NCI-H1694 treated with DMSO at 0.1 percent for 48 hours (cell line): ENCODE measurements around the gene HMCN1.

ENCODE experiments used
- DNase-seq: peaks from one replicate; lab custom pipeline; 2025; lab: John Stamatoyannopoulos, UW

The HMCN1 gene

DNA sequence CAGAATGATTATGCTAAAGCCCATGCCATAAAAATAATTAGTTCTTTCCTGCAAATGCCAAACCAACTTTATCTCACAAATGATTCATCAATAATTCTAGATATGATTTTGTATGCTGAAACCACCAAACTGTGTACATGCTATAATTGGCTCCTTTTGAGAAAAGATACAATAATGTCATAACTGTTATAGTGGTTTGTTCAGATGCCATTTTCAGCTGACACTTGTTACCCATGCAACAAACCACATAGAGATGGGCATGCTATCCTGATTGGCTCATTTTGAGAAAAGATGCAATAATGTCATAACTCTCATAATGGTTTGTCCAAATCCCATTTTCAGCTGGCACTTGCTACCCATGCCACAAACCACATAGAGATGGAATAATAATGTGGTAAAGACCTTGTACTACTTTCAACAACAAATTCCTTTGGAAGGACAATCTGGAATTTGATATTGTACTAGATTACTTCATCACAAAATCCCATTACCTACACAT, 357.1 kb downstream of the HMCN1 start:
- no peak for DNase-seq

DNA sequence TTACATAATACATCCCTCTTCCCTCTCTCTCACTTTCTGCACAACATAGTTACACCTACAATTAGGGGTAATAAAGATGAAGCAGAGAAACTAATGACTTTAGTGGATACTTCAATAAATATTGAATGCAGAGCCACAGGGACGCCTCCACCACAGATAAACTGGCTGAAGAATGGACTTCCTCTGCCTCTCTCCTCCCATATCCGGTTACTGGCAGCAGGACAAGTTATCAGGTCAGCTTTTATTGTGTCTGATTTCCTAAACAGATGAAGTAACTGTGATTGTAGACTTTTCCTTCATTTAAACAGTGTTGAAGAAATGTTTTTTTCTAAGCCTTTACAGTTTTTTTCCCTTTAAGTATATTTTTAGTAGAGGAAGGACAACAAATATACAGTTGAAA, 359.2 kb downstream of the HMCN1 start:
- DNase-seq = no peak

DNA sequence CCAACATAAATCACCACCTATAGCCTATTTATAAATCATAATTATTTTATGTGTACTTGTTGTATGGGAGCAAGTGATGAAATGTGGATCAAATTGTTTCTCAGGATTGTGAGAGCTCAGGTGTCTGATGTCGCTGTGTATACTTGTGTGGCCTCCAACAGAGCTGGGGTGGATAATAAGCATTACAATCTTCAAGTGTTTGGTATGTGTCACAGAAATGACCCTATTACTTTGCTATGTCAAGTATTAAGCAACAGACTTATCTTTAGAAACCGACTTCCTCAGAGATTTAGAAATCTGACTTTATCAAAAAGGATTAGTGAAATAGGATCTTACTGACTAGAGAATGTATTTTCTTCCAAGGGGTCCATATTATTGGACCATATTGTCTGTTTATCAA, 360.0 kb downstream of the HMCN1 start:
- no peak for DNase-seq

- no peak for DNase-seq
Measured at GRCh38 chr1:186099336-186100104, 365.3 kb downstream of the HMCN1 start.

DNA sequence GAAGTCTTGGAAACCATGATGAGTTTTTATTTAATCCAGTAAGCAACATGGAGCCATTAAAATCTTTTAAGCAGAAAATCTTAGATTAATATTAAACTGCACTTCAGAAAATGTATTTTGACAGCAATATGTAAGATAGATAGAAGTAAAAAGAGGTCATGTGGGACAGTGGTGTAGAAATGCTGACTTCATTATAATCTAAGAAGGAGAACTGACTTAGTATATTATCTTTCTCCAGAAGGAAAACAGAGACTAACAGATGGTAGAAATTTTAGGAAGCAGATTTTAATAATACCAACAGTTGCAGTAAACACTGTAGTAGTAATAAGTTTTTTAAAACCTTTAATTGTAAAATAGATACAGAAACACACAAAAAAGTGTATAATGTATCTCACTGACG, 367.9 kb downstream of the HMCN1 start:
- no peak for DNase-seq

DNA sequence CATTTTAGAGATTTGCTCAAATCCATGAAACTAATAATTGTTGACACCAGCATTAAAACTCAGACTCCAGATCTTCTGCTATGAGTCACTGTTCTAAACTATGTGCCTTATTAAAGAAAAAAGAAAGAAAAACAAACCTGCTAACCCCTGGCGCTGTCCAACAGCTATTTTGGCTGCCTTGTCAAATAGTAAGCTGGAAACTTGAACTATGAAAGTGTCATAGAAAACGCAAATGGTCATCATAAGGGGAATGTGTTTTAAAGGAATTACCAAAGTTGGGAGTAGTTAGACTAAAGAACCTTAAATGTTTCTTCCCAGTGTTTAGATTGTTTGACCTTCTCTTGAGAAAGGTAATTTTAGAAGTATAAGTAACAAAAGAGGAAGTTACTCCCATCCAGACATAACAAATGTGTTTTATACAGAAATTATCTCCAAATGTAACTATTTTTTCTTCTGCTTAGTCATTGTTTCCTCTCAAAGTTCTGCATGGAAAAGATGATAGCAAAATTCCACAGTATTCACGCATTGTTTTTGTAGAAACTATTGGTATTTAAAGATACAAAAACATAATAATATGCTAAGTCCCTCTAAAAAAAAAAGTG, 368.5 kb downstream of the HMCN1 start:
- no peak for DNase-seq

- no peak for DNase-seq
Measured at GRCh38 chr1:186104459-186104858, 370.3 kb downstream of the HMCN1 start.

DNA sequence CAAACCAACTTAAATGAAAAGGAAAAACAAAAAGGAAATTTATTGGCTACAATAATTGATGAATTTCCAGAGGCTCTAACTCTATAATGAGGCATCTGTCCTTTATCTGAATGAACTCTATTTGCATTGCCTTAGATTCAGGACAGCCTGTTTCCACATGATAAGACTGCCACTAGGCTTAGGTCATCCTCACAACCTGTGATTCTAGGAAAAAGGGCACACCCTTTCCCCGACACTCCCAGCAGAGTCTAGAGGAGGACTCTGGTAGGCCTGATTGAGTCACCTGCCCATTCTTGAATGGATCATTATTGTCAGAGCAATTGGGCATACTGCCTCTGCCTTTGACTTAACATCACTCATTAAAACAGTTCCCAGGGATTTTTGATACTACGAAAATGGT, 378.1 kb downstream of the HMCN1 start:
- no peak for DNase-seq

GRCh38 chr1:186113461-186113860, 379.3 kb downstream of the HMCN1 start:
- no peak for DNase-seq

GRCh38 chr1:186118724-186119123, 384.5 kb downstream of the HMCN1 start:
- DNase-seq = no peak

DNA sequence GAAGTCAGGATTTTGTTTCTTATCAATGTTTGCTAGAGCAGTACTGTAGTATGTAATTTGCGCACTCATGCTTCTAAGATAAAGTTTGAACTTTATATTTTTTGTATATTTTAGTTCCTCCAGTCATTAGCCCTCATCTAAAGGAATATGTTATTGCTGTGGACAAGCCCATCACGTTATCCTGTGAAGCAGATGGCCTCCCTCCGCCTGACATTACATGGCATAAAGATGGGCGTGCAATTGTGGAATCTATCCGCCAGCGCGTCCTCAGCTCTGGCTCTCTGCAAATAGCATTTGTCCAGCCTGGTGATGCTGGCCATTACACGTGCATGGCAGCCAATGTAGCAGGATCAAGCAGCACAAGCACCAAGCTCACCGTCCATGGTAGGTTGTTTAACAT, 388.6 kb downstream of the HMCN1 start:
- no peak for DNase-seq

GRCh38 chr1:186125035-186125434, 390.8 kb downstream of the HMCN1 start:
- no peak for DNase-seq

DNA sequence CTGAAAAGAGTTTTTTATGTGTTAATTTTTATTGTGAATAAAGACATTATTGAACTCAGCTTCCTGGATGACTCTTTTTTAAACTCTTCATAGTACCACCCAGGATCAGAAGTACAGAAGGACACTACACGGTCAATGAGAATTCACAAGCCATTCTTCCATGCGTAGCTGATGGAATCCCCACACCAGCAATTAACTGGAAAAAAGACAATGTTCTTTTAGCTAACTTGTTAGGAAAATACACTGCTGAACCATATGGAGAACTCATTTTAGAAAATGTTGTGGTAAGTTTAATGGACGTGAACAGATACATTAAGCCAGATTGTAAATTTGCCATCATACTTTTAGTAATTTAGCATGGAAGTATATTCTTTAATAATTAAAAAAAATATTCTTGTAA, 391.3 kb downstream of the HMCN1 start:
- no peak for DNase-seq

DNA sequence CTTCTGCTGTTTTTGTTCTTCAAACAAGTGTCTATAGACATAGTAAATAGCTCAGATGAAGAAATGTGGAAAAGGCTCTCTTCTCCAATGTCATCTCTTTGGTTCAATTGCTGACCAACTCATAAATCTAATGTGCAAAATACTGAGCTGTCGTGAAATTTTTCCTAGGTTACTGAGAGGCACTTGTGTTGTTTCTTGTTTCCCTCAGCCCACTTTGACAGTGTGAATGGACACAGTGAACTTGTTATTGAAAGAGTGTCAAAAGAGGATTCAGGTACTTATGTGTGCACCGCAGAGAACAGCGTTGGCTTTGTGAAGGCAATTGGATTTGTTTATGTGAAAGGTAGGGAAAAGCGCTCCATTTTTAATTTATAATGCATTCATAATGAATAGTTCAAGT, 395.6 kb downstream of the HMCN1 start:
- DNase-seq = no peak

- no peak for DNase-seq
Measured at GRCh38 chr1:186139115-186139514, 404.9 kb downstream of the HMCN1 start.

- DNase-seq = no peak
Measured at GRCh38 chr1:186139701-186140100, 405.5 kb downstream of the HMCN1 start.

GRCh38 chr1:186142159-186142558, 408.0 kb downstream of the HMCN1 start:
- no peak for DNase-seq

DNA sequence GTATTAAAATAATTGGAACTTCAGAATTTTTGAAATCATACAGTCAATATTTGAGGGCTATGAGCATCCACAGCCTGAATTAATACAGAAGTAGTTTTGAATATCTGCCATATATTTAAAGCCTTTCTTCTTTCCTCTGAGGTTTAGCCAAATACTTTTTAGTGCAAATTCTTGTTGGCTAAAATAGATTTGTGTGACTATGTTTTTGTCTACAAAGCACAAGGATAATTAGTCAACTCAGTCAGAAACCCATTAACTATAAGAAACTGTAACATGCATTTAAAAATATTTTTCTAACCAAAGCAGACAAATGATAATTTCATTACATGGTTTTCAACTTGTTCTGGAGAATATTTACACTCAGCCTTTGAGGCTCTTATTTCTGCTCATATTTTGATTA, 408.7 kb downstream of the HMCN1 start:
- no peak for DNase-seq

DNA sequence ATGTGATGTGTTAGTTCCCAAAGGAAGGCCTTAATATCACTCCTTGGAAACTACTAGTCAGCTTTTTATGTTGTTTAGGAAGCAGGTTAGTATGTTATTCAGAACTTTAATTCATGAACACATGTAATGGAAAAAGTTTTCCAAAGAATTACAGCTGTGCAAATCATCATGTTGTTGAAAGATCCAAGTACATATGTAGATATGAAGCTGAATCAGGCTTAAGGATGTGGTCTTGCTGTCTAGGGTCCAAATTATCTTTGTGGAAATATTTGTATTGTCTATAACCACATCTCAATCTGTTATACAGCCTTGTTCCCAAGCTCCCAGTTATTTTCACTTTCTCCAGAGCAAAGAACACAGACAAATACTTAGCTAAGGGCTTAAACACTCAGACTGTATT, 409.3 kb downstream of the HMCN1 start:
- DNase-seq = no peak

DNA sequence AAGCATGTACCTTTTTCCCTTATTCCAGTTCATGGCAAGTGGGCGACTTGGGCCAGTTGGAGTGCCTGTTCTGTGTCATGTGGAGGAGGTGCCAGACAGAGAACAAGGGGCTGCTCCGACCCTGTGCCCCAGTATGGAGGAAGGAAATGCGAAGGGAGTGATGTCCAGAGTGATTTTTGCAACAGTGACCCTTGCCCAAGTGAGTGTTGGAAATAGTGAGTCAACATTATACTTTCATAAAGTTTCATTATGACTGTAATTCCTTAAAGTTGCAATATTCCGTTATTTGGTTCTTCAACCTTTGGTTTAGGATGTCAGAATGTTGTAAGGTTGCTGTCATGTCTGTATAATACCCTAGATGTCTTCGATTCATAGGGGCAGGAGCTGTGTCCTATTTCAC, 410.3 kb downstream of the HMCN1 start:
- no peak for DNase-seq

DNA sequence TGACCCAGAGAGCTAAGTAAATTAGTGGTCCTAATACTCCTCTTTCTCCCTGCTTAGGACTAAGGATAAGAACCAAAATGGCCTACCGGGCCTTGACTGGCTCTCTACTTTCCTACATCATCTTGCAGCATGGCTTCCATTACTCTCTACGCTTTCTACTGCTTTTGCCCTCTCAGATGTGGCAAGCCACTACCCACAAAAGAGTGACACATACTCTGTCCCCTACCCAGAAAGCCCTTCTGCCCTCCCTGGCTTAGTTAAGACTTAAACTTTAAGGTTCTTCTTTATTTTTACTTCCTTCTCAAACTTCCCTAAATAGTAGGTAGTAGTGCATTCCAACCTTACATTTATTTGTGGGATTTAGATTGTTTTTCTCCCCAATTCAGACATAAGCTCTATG, 412.8 kb downstream of the HMCN1 start:
- DNase-seq = no peak

- no peak for DNase-seq
Measured at GRCh38 chr1:186149591-186149990, 415.4 kb downstream of the HMCN1 start.

DNA sequence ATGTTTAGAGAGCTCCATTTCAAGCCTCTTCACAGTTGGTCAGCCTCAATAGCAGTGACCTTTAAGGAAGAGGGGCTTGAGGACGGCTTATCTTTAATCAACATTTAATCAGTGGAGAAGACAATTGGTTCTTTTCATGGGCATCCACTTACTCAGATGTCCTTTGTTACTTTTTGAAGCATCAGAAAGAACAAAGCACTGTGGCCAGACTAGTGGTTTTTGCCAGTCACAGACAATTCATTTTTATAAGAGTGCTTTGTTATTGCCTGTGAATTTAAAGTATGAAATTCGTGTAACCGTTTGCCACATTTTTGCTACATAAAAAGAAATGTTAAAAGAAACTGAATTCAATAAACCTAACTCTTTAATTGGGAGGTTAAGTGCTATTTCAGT, 418.0 kb downstream of the HMCN1 start:
- no peak for DNase-seq
